Fibroblast of villous mesenchyme (primary cell): ENCODE data around the gene COCH. TPM values are rescaled to one million over a fixed set of nuclear protein-coding genes. Genes with fewer than 3 reads are reported as not detected.
A peak's percentile ranks its signal among the peaks of the same experiment; 100 is the strongest.

Source experiments
- DNase-seq: peaks from one replicate; pipeline ENCODE4 v3.0.0-alpha.2; 2010; ENCODE audit warnings: low read depth
- H3K4me3 ChIP-seq: 2 replicates; pipeline ENCODE4 v1.5.1; 2011; ENCODE audit warnings: low read depth, mild to moderate bottlenecking, low read length
- total RNA-seq: library from RNA; depleted of rRNA; stranded (reverse); fragments of >200 nt; gene quantifications from 2 replicates; pipeline ENCODE4 v1.2.3, GENCODE V29; 2012
- TF ChIP-seq, protein P1 (sequence below): IDR thresholded peaks from 2 replicates; pipeline ENCODE4 v1.5.1; 2012; ENCODE audit warnings: low read depth, mild to moderate bottlenecking, low read length; ENCODE audit not compliant: insufficient read depth

The COCH gene
- total RNA-seq, 1 donor = under 0.01 TPM

DNA sequence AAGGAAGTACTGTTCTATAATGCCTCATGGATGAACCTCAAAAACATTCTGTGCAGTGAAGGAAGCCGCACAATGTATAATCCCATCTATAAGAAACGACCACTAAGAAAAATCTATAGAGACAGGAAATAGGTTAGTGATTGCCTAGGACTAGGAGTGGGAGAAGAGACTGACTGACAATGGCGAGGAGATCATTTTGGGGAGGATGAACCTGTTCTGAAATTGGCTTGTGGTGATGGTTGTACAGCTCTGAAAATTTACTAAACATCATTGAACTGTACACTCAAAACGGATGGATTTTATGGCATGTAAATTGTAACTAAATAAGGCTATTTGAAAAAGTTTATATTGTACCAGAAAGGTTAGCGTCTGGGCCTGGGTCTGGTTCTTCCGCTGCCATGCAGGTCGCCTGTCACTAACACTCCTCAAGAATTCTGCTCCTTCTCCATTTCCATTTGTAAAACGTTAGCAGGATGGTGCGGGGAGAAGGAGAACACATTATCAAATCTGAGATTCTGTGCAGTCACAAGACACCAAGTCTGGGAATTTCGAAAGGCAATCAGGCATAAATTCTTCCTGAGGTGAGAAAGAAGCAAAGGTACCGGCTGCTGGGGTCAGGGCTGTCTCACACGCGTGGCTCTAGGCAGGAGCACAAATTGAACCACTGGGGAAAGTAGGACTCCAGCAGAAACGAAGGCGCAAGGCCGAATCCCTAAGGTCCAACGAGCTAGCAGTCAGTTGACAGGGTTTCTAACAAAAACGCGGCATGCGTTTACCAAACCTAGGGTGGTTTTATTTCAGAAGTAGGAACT is 845 bp upstream of the COCH start:
- TF ChIP-seq, protein P1, sequence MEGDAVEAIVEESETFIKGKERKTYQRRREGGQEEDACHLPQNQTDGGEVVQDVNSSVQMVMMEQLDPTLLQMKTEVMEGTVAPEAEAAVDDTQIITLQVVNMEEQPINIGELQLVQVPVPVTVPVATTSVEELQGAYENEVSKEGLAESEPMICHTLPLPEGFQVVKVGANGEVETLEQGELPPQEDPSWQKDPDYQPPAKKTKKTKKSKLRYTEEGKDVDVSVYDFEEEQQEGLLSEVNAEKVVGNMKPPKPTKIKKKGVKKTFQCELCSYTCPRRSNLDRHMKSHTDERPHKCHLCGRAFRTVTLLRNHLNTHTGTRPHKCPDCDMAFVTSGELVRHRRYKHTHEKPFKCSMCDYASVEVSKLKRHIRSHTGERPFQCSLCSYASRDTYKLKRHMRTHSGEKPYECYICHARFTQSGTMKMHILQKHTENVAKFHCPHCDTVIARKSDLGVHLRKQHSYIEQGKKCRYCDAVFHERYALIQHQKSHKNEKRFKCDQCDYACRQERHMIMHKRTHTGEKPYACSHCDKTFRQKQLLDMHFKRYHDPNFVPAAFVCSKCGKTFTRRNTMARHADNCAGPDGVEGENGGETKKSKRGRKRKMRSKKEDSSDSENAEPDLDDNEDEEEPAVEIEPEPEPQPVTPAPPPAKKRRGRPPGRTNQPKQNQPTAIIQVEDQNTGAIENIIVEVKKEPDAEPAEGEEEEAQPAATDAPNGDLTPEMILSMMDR = no peak
- H3K4me3 ChIP-seq = no peak overlapping the region
- DNase-seq = no peak

DNA sequence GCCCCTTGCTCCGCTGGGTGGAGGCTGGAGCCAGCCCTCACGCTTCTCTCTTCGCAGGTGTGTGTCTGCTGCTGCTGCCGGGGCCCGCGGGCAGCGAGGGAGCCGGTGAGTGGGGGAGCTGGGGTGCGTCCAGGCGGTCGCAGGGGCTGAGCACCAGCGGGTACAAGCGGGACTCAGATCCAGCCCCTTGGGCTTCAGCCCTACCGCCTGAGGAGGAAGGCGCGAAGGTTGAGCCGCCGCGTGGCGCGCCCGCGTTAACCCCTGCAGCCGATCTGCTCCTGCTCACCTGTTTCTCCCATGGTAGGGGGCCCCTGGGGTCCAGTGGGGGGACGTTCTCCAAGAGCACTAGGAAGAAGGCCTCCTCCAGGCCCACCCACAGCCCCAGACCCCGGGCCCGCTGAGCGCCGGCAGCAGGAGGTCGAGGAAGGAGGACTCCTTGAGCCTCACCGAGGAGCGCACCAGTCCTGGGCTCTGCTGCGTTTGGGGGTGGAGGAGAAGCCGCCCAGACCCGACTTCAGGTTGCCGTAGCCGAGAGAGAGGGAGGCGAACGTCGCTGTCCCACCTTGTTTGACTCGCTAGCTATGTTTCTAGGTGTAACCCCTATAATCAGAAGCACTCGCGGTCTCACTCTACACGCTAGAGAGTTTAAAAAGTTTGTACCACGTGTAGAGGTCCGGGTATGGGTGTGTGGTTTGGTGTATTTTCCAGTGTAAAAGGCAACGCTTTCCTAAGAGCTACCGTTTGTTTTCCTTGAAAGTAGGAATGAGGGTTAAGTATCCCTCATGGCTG is 834 bp downstream of the COCH start:
- peak overlapping the region; percentile 59 for H3K4me3 ChIP-seq
- TF ChIP-seq, protein P1 = no peak
- DNase-seq = no peak

DNA sequence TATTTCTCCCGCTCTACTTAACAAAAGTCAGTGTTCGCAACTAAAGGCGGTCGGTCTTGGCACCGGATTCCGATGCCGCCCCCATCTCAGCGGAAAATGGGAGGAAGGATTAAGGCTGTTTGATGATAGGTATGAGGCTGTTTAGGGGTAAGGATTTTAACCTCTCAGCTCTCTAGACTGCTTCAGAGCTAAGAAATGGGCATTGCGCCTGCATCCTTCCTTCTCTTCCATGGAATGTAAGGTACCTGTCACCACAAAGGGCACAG is 1.4 kb downstream of the COCH start:
- no peak overlapping the region for H3K4me3 ChIP-seq
- TF ChIP-seq, protein P1 = no peak

DNA sequence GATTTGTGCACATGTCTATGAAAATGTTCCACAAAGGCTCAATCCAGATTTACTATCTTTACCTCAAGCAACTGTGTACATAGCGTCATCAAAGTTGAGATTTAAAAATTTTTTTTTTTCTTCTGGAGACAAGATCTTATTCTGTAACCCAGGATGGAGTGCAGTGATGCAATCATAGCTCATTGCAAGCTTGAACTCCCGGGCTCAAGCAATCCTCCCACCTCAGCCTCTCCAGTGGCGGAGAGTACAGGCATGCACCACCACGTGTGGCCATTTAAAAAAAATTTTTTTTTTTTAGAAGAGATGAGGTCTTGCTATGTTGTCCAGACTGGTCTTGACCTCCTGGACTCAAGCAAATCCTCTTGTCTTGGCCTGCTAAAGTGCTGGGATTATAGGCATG is 2.3 kb downstream of the COCH start:
- H3K4me3 ChIP-seq = no peak overlapping the region
- TF ChIP-seq, protein P1 = no peak
- DNase-seq = no peak

More for the DNA sequence above, 1.4 kb downstream of the COCH start:
- DNase-seq = no peak

DNA sequence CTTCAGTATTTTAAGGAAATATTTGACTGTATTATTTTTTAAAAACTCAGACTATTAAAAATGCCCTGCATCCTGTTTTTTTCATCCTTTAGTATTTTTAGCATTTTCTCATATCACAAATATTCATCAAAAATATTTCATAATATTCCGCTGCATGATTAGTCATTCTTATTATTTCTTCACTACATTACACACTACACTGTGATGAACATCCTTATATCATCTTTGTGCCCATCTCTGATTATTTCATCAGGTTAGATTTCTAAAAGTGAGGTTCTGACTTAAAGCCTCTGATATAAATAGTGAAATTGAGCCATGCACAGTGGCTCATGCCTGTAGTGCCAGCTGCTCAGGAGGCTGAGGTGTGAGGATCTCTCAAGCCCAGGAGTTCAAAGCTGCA is 8.1 kb downstream of the COCH start:
- no peak for DNase-seq
- H3K4me3 ChIP-seq = no peak overlapping the region
- TF ChIP-seq, protein P1 = no peak

DNA sequence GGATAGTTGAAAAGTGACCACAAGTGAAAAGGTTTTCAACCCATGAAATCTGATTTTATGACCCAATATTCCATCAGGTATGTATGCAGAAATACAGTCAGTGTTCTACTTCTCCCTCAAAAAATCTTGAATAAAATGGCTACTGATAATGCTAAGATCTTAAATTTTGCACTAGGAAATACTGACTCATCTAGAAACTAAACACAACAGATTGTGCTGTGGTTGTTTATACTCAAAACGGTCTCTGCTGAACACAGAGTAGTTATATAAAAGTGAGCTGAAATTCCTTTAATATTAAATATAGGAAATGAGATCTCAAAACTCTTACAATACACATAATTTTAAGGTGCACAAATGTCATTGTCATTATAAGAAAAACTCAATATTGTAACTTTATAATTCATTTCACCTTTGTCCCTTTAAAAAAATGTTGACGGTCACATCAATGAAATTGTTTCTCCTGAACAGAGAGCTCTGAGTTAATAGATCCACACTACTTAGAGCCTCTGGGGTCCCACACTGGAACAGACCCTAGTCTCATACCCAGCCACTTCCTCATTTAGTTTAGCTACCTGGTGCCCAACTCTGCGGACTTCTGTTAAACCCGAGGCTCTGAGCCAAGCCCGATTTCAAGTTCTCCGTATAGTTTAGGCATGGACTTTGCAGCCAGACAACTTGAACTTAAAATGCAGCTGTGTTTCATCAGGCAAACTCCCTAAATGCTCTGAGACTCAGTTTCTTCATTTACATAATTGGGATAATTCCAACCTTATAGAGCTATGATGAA is 9.3 kb downstream of the COCH start:
- no peak overlapping the region for H3K4me3 ChIP-seq
- no peak for DNase-seq
- TF ChIP-seq, protein P1 = no peak
